A673 (cell line): ENCODE measurements around the gene BCAS4. TPM values are rescaled to one million over a fixed set of nuclear protein-coding genes. Genes with fewer than 3 reads are reported as not detected.

Experiments
- BruUV-seq: library from RNA; stranded (reverse); fragments of 400-500 nt; replicated peaks from 2 replicates; lab custom pipeline; 2021; lab: Mats Ljungman, UMichigan
- CTCF ChIA-PET: fragments of 300-600 bp; sonication (Branson Sonifier 250); formaldehyde crosslinking; loops from one replicate; lab custom pipeline; 2022; ENCODE audit warnings: antibody characterized with exemption; lab: Charles Lee
- POLR2A ChIA-PET: fragments of 300-600 bp; sonication (Branson Sonifier 250); formaldehyde crosslinking; loops from one replicate; lab custom pipeline; 2022; ENCODE audit warnings: antibody characterized with exemption; ENCODE audit not compliant: low non-redundant PET; lab: Charles Lee
- DNase-seq: peaks from one replicate; pipeline ENCODE4 v3.0.0-alpha.2; 2015; ENCODE audit warnings: low spot score
- H3K27ac ChIP-seq: fragments of 200-600 bp; sonication (generic); 2 replicates; pipeline ENCODE4 v1.5.1; 2016; ENCODE audit warnings: mixed run types, low read depth, mild to moderate bottlenecking, mixed read lengths, antibody characterized with exemption, low read length; ENCODE audit not compliant: poor library complexity, severe bottlenecking
- H3K27me3 ChIP-seq: fragments of 200-600 bp; sonication (generic); replicated peaks from 2 replicates; pipeline ENCODE4 v1.6.1; 2017; ENCODE audit warnings: mixed run types, low read depth, mild to moderate bottlenecking, mixed read lengths, antibody characterized with exemption, low read length; ENCODE audit not compliant: insufficient read depth, poor library complexity
- H3K36me3 ChIP-seq: fragments of 200-600 bp; sonication (generic); 2 replicates; pipeline ENCODE4 v1.6.1; 2016; ENCODE audit warnings: mixed run types, mild to moderate bottlenecking, mixed read lengths, antibody characterized with exemption, low read length; ENCODE audit not compliant: insufficient read depth, poor library complexity, severe bottlenecking
- H3K4me1 ChIP-seq: fragments of 200-600 bp; sonication (generic); 2 replicates; pipeline ENCODE4 v1.6.1; 2017; ENCODE audit warnings: mixed run types, mild to moderate bottlenecking, mixed read lengths, antibody characterized with exemption, low read length; ENCODE audit not compliant: insufficient read depth, poor library complexity, severe bottlenecking
- H3K4me3 ChIP-seq: fragments of 200-600 bp; sonication (generic); 2 replicates; pipeline ENCODE4 v1.5.1; 2016; ENCODE audit warnings: low read depth, mixed run types, mild to moderate bottlenecking, mixed read lengths, low read length; ENCODE audit not compliant: poor library complexity, severe bottlenecking
- H3K9me3 ChIP-seq: fragments of 200-600 bp; sonication (generic); 2 replicates; pipeline ENCODE4 v1.6.1; 2016; ENCODE audit warnings: mixed run types, low read depth, mild to moderate bottlenecking, mixed read lengths, antibody characterized with exemption, low read length; ENCODE audit not compliant: poor library complexity, severe bottlenecking
- CTCF ChIP-seq: fragments of 300-800, 200-600 bp; sonication (generic); conservative IDR thresholded peaks from 2 replicates; pipeline ENCODE4 v1.5.1; 2017; ENCODE audit warnings: low read depth, mild to moderate bottlenecking, antibody characterized with exemption, low read length, moderate library complexity, mixed read lengths
- EZH2 ChIP-seq: fragments of 200-600 bp; sonication (generic); IDR thresholded peaks from 2 replicates; pipeline ENCODE4 v1.6.1; 2017; ENCODE audit warnings: borderline replicate concordance, low read depth, mild to moderate bottlenecking, mixed read lengths, antibody characterized with exemption, low read length; ENCODE audit not compliant: poor library complexity, severe bottlenecking
- intact Hi-C: fragments of 100-400 bp; cut with micrococcal nuclease; formaldehyde crosslinking; loops from one replicate; pipeline ENCODE4 v1.10.0; 2022; ENCODE audit not compliant: unreplicated experiment
- total RNA-seq: library from RNA; stranded (reverse); gene quantifications from 2 replicates; pipeline ENCODE4 v1.2.3, GENCODE V29; 2021

Gene BCAS4
- total RNA-seq, 1 experiment from 2014 or later = 28.4 TPM

- Histone ChIP-seq H3K27ac (no peak overlapping the region), H3K9me3 (no peaks in the 10 kb centered on the region), H3K4me1 (no peaks in the 10 kb centered on the region), H3K27me3 (no peaks in the 10 kb centered on the region), H3K4me3 (no peak overlapping the region), H3K36me3 (no peaks in the 10 kb centered on the region)
- ChIA-PET CTCF (no interaction called here), POLR2A (interaction anchor here (0.6 kb wide), 1 partner anchor 70 kb away, joined by 4 read pairs; no protein-coding TSS in a partner anchor)
- intact Hi-C loops = no loop called here
- BruUV-seq = no TSS peak
- DNase-seq = no peak
- TF ChIP-seq EZH2 (no peak), CTCF (no peak)
Measured at GRCh38 chr20:50861012-50861411, 66.2 kb downstream of the BCAS4 start.

GRCh38 chr20:50862546-50862945, 67.7 kb downstream of the BCAS4 start:
- Histone ChIP-seq H3K4me1 (no peaks in the 10 kb centered on the region), H3K36me3 (no peaks in the 10 kb centered on the region), H3K9me3 (no peaks in the 10 kb centered on the region), H3K27me3 (no peaks in the 10 kb centered on the region), H3K4me3 (no peak overlapping the region), H3K27ac (no peak overlapping the region)
- intact Hi-C loops = no loop called here
- no TSS peak for BruUV-seq
- CTCF ChIA-PET = no interaction called here
- POLR2A ChIA-PET = no interaction called here
- no peak for DNase-seq
- TF ChIP-seq CTCF (no peak), EZH2 (no peak)

GRCh38 chr20:50865114-50865513, 70.3 kb downstream of the BCAS4 start:
- Histone ChIP-seq H3K9me3 (no peaks in the 10 kb centered on the region), H3K27me3 (no peaks in the 10 kb centered on the region), H3K4me3 (no peak overlapping the region), H3K4me1 (no peaks in the 10 kb centered on the region), H3K27ac (no peak overlapping the region), H3K36me3 (no peaks in the 10 kb centered on the region)
- ChIA-PET CTCF (no interaction called here), POLR2A (no interaction called here)
- intact Hi-C loops = no loop called here
- no peak for TF ChIP-seq CTCF
- no peak for TF ChIP-seq EZH2
- no TSS peak for BruUV-seq
- DNase-seq = no peak
